ENCODE data around the gene QARS1. TPM values are rescaled to one million over a fixed set of nuclear protein-coding genes. Genes with fewer than 3 reads are reported as not detected.

The QARS1 gene
- total and polyA plus RNA-seq, 2 of the 13 experiments (the other 11 are each of a cell fraction or from before 2014, with no cell fraction given) = 307 to 327 TPM

GRCh38 chr3:49134471-49135265 is 30.1 kb upstream of the QARS1 start (continued):
- TF ChIP-seq LRRFIP1 (CRISPR knock-in tag; conservative IDR thresholded peaks at IDR 0.05) = no peak
- no peak for TF ChIP-seq ZNF781 (CRISPR knock-in tag; IDR thresholded peaks at IDR 0.05; ENCODE audit: borderline replicate concordance, not compliant biosample characterization)
- no peak for TF ChIP-seq AFF4 (CRISPR knock-in tag; IDR thresholded peaks at IDR 0.05)
- no peak for TF ChIP-seq FOXP1 (IDR thresholded peaks at IDR 0.05)
- TF ChIP-seq FOXP1 (CRISPR knock-in tag; IDR thresholded peaks at IDR 0.05) = no peak
- no peak for TF ChIP-seq ZNF460 (CRISPR knock-in tag; IDR thresholded peaks at IDR 0.05; ENCODE audit: borderline replicate concordance)
- TF ChIP-seq SPEN (CRISPR knock-in tag; IDR thresholded peaks at IDR 0.05; ENCODE audit: low read depth) = no peak
- no peak for TF ChIP-seq HCFC1 (IDR thresholded peaks at IDR 0.05; ENCODE audit: low read depth, low read length)
- TF ChIP-seq ZNF770 (CRISPR knock-in tag; IDR thresholded peaks at IDR 0.05) = no peak
- no peak for TF ChIP-seq ZNF253 (CRISPR knock-in tag; IDR thresholded peaks at IDR 0.05; ENCODE audit: borderline replicate concordance)
- TF ChIP-seq TFDP2 (CRISPR knock-in tag; IDR thresholded peaks at IDR 0.05) = no peak
- TF ChIP-seq POLR2AphosphoS5 (IDR thresholded peaks at IDR 0.05; ENCODE audit: low read depth, low read length) = no peak
- TF ChIP-seq MTF2 (CRISPR knock-in tag; IDR thresholded peaks at IDR 0.05; ENCODE audit: borderline replicate concordance) = no peak
- 0 out of 2 replicates have a peak, but pooled peaks have one; percentile 48 for TF ChIP-seq JUND (CRISPR knock-in tag; IDR thresholded peaks at IDR 0.05)
- peak; percentile 83 for TF ChIP-seq HNF4G (IDR thresholded peaks at IDR 0.05; ENCODE audit: borderline replicate concordance, low read depth, low read length)
- TF ChIP-seq HNF4G (CRISPR knock-in tag; IDR thresholded peaks at IDR 0.05; ENCODE audit: borderline replicate concordance, low read depth) = no peak
- no peak for TF ChIP-seq ZNF337 (CRISPR knock-in tag; IDR thresholded peaks at IDR 0.05; ENCODE audit: borderline replicate concordance, low read depth)
- TF ChIP-seq, protein P1, sequence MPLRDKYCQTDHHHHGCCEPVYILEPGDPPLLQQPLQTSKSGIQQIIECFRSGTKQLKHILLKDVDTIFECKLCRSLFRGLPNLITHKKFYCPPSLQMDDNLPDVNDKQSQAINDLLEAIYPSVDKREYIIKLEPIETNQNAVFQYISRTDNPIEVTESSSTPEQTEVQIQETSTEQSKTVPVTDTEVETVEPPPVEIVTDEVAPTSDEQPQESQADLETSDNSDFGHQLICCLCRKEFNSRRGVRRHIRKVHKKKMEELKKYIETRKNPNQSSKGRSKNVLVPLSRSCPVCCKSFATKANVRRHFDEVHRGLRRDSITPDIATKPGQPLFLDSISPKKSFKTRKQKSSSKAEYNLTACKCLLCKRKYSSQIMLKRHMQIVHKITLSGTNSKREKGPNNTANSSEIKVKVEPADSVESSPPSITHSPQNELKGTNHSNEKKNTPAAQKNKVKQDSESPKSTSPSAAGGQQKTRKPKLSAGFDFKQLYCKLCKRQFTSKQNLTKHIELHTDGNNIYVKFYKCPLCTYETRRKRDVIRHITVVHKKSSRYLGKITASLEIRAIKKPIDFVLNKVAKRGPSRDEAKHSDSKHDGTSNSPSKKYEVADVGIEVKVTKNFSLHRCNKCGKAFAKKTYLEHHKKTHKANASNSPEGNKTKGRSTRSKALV (CRISPR knock-in tag; IDR thresholded peaks at IDR 0.05) = no peak
